ENCODE measurements around the gene MAGED2.
"Not testable (repeated sequence)": the region's sequence is repeated elsewhere in the genome, so short reads cannot be mapped to it uniquely, and the experiment has no call there.

Gene MAGED2

GRCh38 chrX:54807524-54808108, at the start of gene MAGED2:
Gene MAGED2, plus strand, starts transcription at chrX:54807745. Its CDS starts 1,587 bp downstream, at chrX:54809332.
- DNase-seq (ENCODE audit: low read depth) = peak; percentile 34

GRCh38 chrX:54758114-54759055, 49.2 kb upstream of the MAGED2 start:
- DNase-seq (ENCODE audit: low read depth) = no peak

GRCh38 chrX:54774391-54775094, 33.0 kb upstream of the MAGED2 start:
- peak; percentile 7 for DNase-seq (ENCODE audit: low read depth)

- no peak for DNase-seq (ENCODE audit: low read depth)
Observed at GRCh38 chrX:54776061-54776460, 31.5 kb upstream of the MAGED2 start.

GRCh38 chrX:54776987-54777672, 30.4 kb upstream of the MAGED2 start:
- DNase-seq (ENCODE audit: low read depth) = no peak

GRCh38 chrX:54785901-54786300, 21.6 kb upstream of the MAGED2 start:
- DNase-seq (ENCODE audit: low read depth) = peak; percentile 18

- DNase-seq (ENCODE audit: low read depth) = no peak
Observed at GRCh38 chrX:54786967-54787366, 20.6 kb upstream of the MAGED2 start.

- DNase-seq (ENCODE audit: low read depth) = no peak
Observed at GRCh38 chrX:54788446-54788845, 19.1 kb upstream of the MAGED2 start.

- not testable (repeated sequence) for DNase-seq (ENCODE audit: low read depth)
Observed at GRCh38 chrX:54789405-54789804, 18.1 kb upstream of the MAGED2 start.

- no peak for DNase-seq (ENCODE audit: low read depth)
Observed at GRCh38 chrX:54794028-54794427, 13.5 kb upstream of the MAGED2 start.

- DNase-seq (ENCODE audit: low read depth) = no peak
Observed at GRCh38 chrX:54794795-54795194, 12.8 kb upstream of the MAGED2 start.

GRCh38 chrX:54798137-54798536, 9.4 kb upstream of the MAGED2 start, which contains the start of gene ITIH6:
Gene ITIH6, minus strand, starts transcription at chrX:54798255. Its CDS starts 45 bp downstream, at chrX:54798210.
- DNase-seq (ENCODE audit: low read depth) = no peak

- DNase-seq (ENCODE audit: low read depth) = no peak
Observed at GRCh38 chrX:54799046-54799445, 8.5 kb upstream of the MAGED2 start.

GRCh38 chrX:54808109-54808604, 612 bp downstream of the MAGED2 start:
- peak; percentile 40 for DNase-seq (ENCODE audit: low read depth)

- DNase-seq (ENCODE audit: low read depth) = peak; percentile 87
Observed at GRCh38 chrX:54808605-54809483, 1.3 kb downstream of the MAGED2 start.

GRCh38 chrX:54810532-54810931, 3.0 kb downstream of the MAGED2 start:
- DNase-seq (ENCODE audit: low read depth) = no peak

GRCh38 chrX:54811301-54811885, 3.8 kb downstream of the MAGED2 start:
- DNase-seq (ENCODE audit: low read depth) = no peak

GRCh38 chrX:54812306-54812705, 4.8 kb downstream of the MAGED2 start:
- DNase-seq (ENCODE audit: low read depth) = no peak

- DNase-seq (ENCODE audit: low read depth) = no peak
Observed at GRCh38 chrX:54817220-54817820, 9.8 kb downstream of the MAGED2 start.

- no peak for DNase-seq (ENCODE audit: low read depth)
Observed at GRCh38 chrX:54818221-54818620, 10.7 kb downstream of the MAGED2 start.

Measured in amniotic epithelial cell (primary cell).